ENCODE results near the gene MYZAP.

Gene MYZAP

DNA sequence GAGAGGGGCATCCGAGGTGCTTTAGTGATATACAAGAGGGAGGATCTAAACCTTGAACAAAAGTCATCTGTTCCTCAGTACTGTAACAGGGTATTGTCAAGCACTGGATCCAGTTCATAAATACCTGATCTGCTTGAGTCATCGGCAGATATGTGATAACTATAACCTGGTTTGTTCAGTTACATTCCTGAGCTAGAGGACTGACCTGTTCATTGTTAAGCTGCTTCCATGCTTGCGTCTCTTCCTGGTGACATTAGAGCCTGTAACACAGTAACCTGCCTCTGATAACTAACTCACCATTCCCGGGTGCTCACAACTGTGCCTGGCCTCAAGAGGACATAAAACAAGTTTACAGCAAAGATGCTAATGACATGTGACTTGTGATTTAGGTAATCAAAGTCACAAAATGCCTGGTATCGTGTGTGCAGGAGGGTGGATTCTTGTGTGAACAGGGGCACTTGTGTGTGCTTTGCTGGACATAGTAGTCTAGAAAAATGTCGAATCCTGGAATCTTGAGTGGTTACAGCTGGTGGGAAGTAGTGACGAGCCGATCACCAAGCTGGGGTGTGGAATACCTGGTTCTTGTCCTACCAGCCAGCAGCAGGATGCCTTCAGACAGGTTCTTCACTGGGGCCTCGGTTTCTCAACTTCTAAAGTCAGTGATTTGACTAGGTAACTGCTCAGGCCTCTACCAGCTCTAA, 83.9 kb downstream of the MYZAP start:
- DNase-seq: no peak
- in situ Hi-C loops (cut with HindIII; ENCODE audit: low pct_ligation_motif_present, low pct_unique_long_range_greater_than_20kb, low sequenced_read_pairs): no loop called here

DNA sequence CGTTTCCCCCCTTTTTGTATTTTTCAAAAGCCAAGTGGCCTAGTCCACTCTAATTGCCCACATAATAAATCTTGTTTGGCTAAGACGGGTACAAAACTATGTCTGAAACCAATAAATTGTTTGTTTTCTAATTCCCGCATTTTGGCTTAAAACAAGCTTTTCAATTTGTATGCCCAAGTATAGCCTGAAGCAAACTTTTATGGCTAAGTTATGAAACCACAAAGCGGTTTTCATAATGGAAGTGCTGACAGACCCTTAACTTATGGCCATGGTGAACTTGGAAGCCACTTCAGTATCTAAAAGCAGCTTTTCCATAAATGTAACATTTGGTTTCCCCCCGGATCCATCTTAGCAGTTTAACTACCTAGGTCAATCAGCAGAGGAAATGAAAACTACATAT, 84.9 kb downstream of the MYZAP start:
- in situ Hi-C loops (cut with HindIII; ENCODE audit: low pct_ligation_motif_present, low pct_unique_long_range_greater_than_20kb, low sequenced_read_pairs): no loop called here
- DNase-seq: no peak

- no peak for DNase-seq
- in situ Hi-C loops (cut with HindIII; ENCODE audit: low pct_ligation_motif_present, low pct_unique_long_range_greater_than_20kb, low sequenced_read_pairs): no loop called here
These were observed 85.5 kb downstream of the MYZAP start for GRCh38 chr15:57677204-57677603.

GRCh38 chr15:57680021-57680420, 88.3 kb downstream of the MYZAP start:
- DNase-seq: peak; percentile 36
- in situ Hi-C loops (cut with HindIII; ENCODE audit: low pct_ligation_motif_present, low pct_unique_long_range_greater_than_20kb, low sequenced_read_pairs): no loop called here

DNA sequence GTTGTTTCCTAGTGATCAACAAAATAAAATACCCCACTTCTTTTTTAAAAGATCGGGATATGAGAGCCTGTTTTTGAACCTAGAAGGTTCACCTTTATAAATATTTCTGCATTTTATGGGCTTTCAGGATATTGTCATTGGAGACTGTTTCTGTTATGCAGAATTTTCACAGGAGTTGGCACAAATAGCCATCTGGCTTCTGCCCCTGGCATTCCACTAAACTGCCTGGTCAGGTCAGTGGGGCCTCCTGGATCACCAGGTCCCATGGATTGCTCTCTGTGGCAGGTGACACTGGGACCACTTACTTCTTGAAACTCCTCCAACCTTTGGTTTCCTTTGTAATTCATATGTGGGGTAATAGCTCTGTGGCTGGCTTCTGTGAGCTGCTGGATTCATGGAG, 89.3 kb downstream of the MYZAP start:
- no peak for DNase-seq
- in situ Hi-C loops (cut with HindIII; ENCODE audit: low pct_ligation_motif_present, low pct_unique_long_range_greater_than_20kb, low sequenced_read_pairs): no loop called here

GRCh38 chr15:57683481-57683880, 91.8 kb downstream of the MYZAP start:
- in situ Hi-C loops (cut with HindIII; ENCODE audit: low pct_ligation_motif_present, low pct_unique_long_range_greater_than_20kb, low sequenced_read_pairs): no loop called here
- no peak for DNase-seq

DNA sequence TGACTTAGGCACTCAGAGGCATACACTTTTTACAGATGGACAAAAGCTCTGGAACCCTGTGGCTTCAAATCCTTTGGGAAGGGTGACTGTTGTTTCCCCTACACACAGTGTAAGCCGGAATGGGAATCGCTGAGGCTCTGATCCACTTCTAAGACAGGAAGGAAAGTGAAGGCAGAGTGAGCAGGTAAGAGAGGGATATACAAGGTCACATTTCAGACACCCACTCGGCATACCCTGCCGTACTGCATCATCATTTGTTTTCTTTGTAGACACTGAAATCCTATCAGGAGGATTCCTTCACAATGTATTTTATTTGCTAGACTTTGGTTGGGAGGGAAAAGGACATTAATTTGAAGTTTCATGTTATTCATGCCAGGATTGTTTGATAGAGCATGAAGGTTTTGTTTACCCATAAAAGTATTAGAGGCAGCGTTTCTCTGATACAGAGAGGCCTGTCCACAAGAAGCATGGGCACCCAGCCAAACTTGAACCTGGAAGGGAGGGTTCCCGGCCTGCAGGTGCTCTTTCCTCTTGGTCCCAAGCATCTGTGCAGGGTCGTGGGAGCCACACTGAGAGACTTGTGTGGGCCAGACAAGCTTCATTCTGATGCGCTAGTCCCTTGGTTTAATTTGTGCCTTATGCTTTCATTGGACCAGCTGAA, 92.9 kb downstream of the MYZAP start:
- in situ Hi-C loops (cut with HindIII; ENCODE audit: low pct_ligation_motif_present, low pct_unique_long_range_greater_than_20kb, low sequenced_read_pairs): no loop called here
- no peak for DNase-seq

GRCh38 chr15:57685306-57686095, 93.8 kb downstream of the MYZAP start:
- in situ Hi-C loops (cut with HindIII; ENCODE audit: low pct_ligation_motif_present, low pct_unique_long_range_greater_than_20kb, low sequenced_read_pairs): no loop called here

DNA sequence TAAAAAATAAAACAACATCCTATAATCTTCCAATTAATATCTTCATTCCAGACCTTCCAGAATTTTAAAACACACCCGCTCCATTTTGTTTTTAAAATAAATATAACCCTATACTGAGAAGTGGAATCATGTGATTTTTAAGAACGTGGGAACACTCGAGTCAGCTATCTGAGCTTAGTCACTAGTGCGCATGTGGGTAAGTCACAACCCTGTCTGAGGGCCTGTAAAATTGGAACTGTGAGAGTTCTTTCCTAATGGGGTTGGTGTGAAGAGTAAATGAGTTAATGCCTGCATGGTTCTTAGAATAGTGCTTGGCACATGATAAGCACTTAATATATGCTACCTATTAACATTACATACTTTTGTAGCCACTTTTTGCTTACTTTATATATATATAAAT, 95.0 kb downstream of the MYZAP start:
- in situ Hi-C loops (cut with HindIII; ENCODE audit: low pct_ligation_motif_present, low pct_unique_long_range_greater_than_20kb, low sequenced_read_pairs): no loop called here
- DNase-seq: no peak

More at GRCh38 chr15:57685306-57686095, 93.8 kb downstream of the MYZAP start:
- no peak for DNase-seq

GRCh38 chr15:57690341-57690966, 98.8 kb downstream of the MYZAP start:
- DNase-seq: no peak
- in situ Hi-C loops (cut with HindIII; ENCODE audit: low pct_ligation_motif_present, low pct_unique_long_range_greater_than_20kb, low sequenced_read_pairs): no loop called here

DNA sequence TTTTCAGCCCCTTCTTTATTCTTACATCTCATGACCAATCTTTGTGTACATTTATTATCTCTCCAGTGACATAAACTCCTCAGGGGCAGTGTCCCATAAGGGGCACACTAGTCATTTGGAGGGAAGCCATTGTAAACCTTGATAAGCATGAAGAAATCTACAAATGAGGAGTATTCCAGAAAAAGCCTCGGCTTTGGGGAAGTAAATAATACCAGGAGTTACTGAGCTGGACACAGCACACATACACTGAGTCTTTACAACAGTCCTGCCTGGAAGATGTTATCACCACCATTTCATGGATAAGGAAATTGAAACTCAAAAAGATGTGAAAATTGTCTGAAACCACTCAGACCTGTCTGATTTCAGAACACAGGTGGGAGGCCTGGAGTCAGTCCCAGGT, 99.4 kb downstream of the MYZAP start:
- no peak for DNase-seq

DNA sequence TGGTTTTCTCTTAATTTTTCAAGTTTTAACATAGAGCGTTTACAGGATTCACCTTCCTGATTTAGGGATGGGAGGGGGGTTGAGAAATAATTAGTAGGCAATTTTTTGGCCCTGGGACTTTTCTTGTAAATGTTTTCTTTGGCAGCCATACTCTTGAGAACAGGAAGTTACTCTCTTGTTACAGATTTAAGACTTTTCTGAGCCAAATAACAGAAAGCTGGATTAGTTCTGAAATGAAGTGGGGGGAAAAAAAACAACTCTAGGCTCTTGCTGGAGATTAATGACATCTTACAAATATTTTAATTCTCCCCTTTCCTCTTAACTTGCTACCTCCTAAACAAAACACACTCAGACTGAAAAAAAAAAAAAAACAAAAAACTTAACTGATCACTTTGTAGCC, 101.0 kb downstream of the MYZAP start:
- in situ Hi-C loops (cut with HindIII; ENCODE audit: low pct_ligation_motif_present, low pct_unique_long_range_greater_than_20kb, low sequenced_read_pairs): no loop called here
- no peak for DNase-seq

More for the DNA sequence above, 99.4 kb downstream of the MYZAP start:
- in situ Hi-C loops (cut with HindIII; ENCODE audit: low pct_ligation_motif_present, low pct_unique_long_range_greater_than_20kb, low sequenced_read_pairs): no loop called here

DNA sequence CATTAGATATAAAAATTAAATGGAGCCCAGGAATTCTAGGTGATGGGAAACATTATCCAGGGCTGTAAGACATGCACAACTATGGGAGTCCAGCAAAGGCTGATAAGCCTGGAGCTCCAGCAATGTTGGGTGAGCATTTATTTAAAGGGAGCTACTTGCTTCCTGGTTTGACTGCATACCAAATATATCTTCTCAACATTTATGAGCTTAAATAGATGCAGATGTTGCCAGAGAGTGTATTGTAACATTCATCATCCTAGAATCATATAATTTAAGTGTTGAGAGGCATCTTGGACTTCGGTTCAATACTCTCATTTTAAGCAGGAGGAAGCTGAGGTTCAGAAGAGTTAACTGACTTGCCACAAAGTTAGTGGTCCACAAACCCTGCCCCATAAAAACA, 102.6 kb downstream of the MYZAP start:
- no peak for DNase-seq
- in situ Hi-C loops (cut with HindIII; ENCODE audit: low pct_ligation_motif_present, low pct_unique_long_range_greater_than_20kb, low sequenced_read_pairs): no loop called here

DNA sequence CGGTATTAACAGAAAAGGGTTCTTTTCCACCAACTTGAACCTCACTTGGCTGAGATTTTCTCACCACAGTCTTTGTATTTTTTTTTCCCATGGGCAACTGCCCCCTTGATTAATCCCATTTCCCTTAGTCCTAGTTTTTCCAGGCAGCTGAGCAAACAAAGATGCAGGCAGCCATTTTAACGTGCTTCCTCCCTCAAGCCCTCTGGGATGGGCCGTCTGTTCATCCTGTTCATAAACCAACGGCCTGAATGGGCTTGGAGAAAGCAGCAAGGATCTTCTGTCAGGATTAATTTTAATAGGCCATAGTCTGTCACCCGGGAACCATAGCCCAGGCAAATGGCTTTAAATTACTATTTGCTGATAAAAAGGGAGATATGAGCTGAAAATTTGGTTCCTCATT, 104.4 kb downstream of the MYZAP start:
- DNase-seq: no peak
- in situ Hi-C loops (cut with HindIII; ENCODE audit: low pct_ligation_motif_present, low pct_unique_long_range_greater_than_20kb, low sequenced_read_pairs): no loop called here

GRCh38 chr15:57697588-57697987, 105.9 kb downstream of the MYZAP start:
- DNase-seq: no peak
- in situ Hi-C loops (cut with HindIII; ENCODE audit: low pct_ligation_motif_present, low pct_unique_long_range_greater_than_20kb, low sequenced_read_pairs): no loop called here

DNA sequence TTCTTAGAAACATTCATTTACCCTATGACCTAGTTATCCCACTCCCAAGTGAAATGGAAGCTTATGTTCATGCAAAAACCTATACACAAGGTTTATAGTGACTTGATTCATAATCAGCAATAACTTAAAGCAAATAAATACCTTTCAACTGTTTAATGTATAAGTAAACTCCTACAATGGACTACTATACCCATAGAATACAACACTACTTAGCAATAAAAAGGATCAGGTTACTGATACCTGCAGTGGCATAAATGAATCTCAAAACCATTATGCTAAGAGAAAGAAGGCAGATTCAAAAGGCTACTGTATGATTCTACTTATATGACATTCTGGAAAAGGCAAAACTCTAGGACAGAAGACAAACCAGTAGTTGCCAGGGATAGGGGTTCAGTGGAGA, 106.5 kb downstream of the MYZAP start:
- DNase-seq: no peak
- in situ Hi-C loops (cut with HindIII; ENCODE audit: low pct_ligation_motif_present, low pct_unique_long_range_greater_than_20kb, low sequenced_read_pairs): no loop called here

DNA sequence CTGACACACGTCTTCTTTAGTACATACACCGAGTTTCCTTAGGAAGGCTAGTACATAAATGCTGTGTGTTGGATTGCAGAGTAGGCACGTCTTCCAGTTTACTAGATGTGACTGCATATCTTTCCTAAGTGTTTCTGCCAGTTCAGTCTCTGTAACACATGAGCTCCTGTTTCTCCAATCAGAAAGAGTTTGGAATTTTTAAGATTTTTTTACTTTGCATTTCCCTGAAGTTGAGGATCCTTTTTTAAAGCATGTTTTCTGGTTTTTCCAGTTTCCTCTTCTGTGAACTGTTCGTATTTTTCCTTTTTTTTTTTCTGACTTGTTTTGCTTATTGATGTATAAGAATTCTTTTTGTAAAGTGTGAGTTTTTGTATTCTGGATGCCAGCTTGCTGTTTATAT, 107.3 kb downstream of the MYZAP start:
- in situ Hi-C loops (cut with HindIII; ENCODE audit: low pct_ligation_motif_present, low pct_unique_long_range_greater_than_20kb, low sequenced_read_pairs): no loop called here
- no peak for DNase-seq

- in situ Hi-C loops (cut with HindIII; ENCODE audit: low pct_ligation_motif_present, low pct_unique_long_range_greater_than_20kb, low sequenced_read_pairs): no loop called here
- no peak for DNase-seq
These were observed 111.7 kb downstream of the MYZAP start for GRCh38 chr15:57703387-57703786.

DNA sequence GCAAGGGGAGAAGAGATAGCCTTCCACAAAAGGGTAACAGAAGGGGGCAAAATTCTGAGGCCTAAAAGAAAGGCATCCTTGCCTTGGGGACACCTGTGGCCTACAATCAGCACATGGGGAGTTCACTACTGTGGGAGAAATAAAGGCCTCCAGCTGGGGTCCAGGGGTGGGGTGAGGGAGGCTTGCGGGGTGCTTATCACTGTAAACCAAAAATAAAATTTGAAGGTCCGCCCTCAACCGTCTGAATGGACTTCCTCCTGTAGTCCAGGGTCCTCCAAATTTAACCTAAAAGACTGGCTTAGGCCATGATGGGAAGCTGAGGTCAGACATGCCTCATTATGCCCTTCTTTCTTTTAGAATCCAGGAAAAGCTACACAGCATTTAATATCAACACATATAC, 112.7 kb downstream of the MYZAP start:
- in situ Hi-C loops (cut with HindIII; ENCODE audit: low pct_ligation_motif_present, low pct_unique_long_range_greater_than_20kb, low sequenced_read_pairs): no loop called here
- no peak for DNase-seq
